SK-N-SH (cell line): ENCODE results near the gene FOSL1. TPM values are rescaled to one million over a fixed set of nuclear protein-coding genes. Genes with fewer than 3 reads are reported as not detected.

Experiments
- CTCF ChIA-PET: fragments of 300-600, 350-600 bp; formaldehyde crosslinking; extraction: SDS; loops from one replicate; lab custom pipeline; 2021; lab: Yijun Ruan, JAX
- POLR2A ChIA-PET: fragments of 350-600 bp; sonication (Branson Sonifier 250); formaldehyde crosslinking; extraction: SDS; loops from one replicate; lab custom pipeline; 2020; ENCODE audit warnings: antibody characterized with exemption, inconsistent platforms; lab: Yijun Ruan, JAX
- DNase-seq: peaks from one replicate; pipeline ENCODE4 v3.0.0; 2012
- H2AFZ ChIP-seq: fragments of 200-600 bp; sonication (generic); 2 replicates; pipeline ENCODE4 v1.8.1; 2016; ENCODE audit warnings: antibody characterized with exemption, mild to moderate bottlenecking, low read depth
- H3F3A ChIP-seq: fragments of 200-600 bp; sonication (generic); replicated peaks from 2 replicates; pipeline ENCODE3; 2016; ENCODE audit warnings: antibody characterized with exemption, mild to moderate bottlenecking; ENCODE audit not compliant: insufficient read depth
- H3K27ac ChIP-seq, 2 experiments: fragments of 200-500 bp in 1 of 2; fragments of 200-600 bp in 1 of 2; sonication (Bioruptor generic) in 1 of 2; sonication (generic), shearing (Covaris generic) in 1 of 2; 2 replicates each; pipeline versions ENCODE4 v1.5.1 to v1.6.1; 2014 to 2016; ENCODE audit warnings: low read depth in 2 of 2, inconsistent platforms in 1 of 2, low read length in 1 of 2, mild to moderate bottlenecking in 1 of 2, mixed read lengths in 1 of 2
- H3K27me3 ChIP-seq: fragments of 200-600 bp; sonication (generic), shearing (Covaris generic); 2 replicates; pipeline ENCODE4 v1.6.1; 2016; ENCODE audit warnings: mixed run types; ENCODE audit not compliant: insufficient read depth
- H3K36me3 ChIP-seq, 2 experiments: fragments of 200-500 bp in 1 of 2; fragments of 200-600 bp in 1 of 2; sonication (Bioruptor generic) in 1 of 2; sonication (generic) in 1 of 2; replicated peaks in 1 of 2; 2 replicates each; pipeline versions ENCODE3 to v1.5.1; 2014 to 2016; ENCODE audit warnings: low read length in 1 of 2, mild to moderate bottlenecking in 1 of 2; ENCODE audit not compliant: insufficient read depth in 2 of 2, control insufficient read depth in 1 of 2
- H3K4me1 ChIP-seq, 2 experiments: fragments of 200-500 bp in 1 of 2; fragments of 200-600 bp in 1 of 2; sonication (Bioruptor generic) in 1 of 2; sonication (generic), shearing (Covaris generic) in 1 of 2; 2 replicates each; pipeline versions ENCODE4 v1.5.1 to v1.6.1; 2014 to 2016; ENCODE audit warnings: low read depth in 1 of 2, low read length in 1 of 2, mixed run types in 1 of 2; ENCODE audit not compliant: insufficient read depth in 2 of 2, control insufficient read depth in 1 of 2
- H3K4me2 ChIP-seq: fragments of 200-600 bp; sonication (generic), shearing (Covaris generic); 2 replicates; pipeline ENCODE4 v1.6.1; 2017; ENCODE audit warnings: mixed run types
- H3K4me3 ChIP-seq, 2 experiments: fragments of 200-500 bp in 1 of 2; fragments of 200-600 bp in 1 of 2; sonication (Bioruptor generic) in 1 of 2; sonication (generic), shearing (Covaris generic) in 1 of 2; 2 replicates each; pipeline versions ENCODE4 v1.5.1 to v1.8.1; 2014 to 2016; ENCODE audit warnings: low read depth in 2 of 2, inconsistent platforms in 1 of 2, low read length in 1 of 2, mild to moderate bottlenecking in 1 of 2, mixed read lengths in 1 of 2, moderate library complexity in 1 of 2
- H3K79me2 ChIP-seq: fragments of 200-600 bp; sonication (generic); 2 replicates; pipeline ENCODE4 v1.8.1; 2017; ENCODE audit warnings: mild to moderate bottlenecking; ENCODE audit not compliant: insufficient read depth
- H3K9ac ChIP-seq: fragments of 200-600 bp; sonication (generic); 2 replicates; pipeline ENCODE4 v1.6.1; 2017; ENCODE audit warnings: mixed run types
- H3K9me2 ChIP-seq: fragments of 200-600 bp; sonication (generic); 2 replicates; pipeline ENCODE4 v1.6.1; 2017; ENCODE audit warnings: mixed run types
- H3K9me3 ChIP-seq: fragments of 200-600 bp; sonication (generic); 2 replicates; pipeline ENCODE4 v1.6.1; 2017; ENCODE audit warnings: mixed run types, mild to moderate bottlenecking, moderate library complexity
- H4K20me1 ChIP-seq: fragments of 200-600 bp; sonication (generic); 2 replicates; pipeline ENCODE4 v1.6.1; 2017; ENCODE audit warnings: mild to moderate bottlenecking, mixed run types; ENCODE audit not compliant: insufficient read depth
- CHD2 ChIP-seq: fragments of 150-350 bp; IDR thresholded peaks from 2 replicates; pipeline ENCODE4 v1.6.1; 2018; ENCODE audit warnings: low read length; ENCODE audit not compliant: partially characterized antibody
- CTCF ChIP-seq: fragments of 200-600 bp; sonication (generic); IDR thresholded peaks from 2 replicates; pipeline ENCODE4 v1.6.1; 2017; ENCODE audit warnings: antibody characterized with exemption, mild to moderate bottlenecking, moderate library complexity
- ELF1 ChIP-seq: IDR thresholded peaks from 2 replicates; pipeline ENCODE4 v1.4.0; 2012
- EP300 ChIP-seq, 2 experiments: IDR thresholded peaks; 2 replicates each; pipeline versions ENCODE4 v1.4.0 to v1.6.1; 2012; ENCODE audit warnings: borderline replicate concordance in 1 of 2, low read depth in 1 of 2, low read length in 1 of 2
- FOSL2 ChIP-seq: IDR thresholded peaks from 2 replicates; pipeline ENCODE4 v1.4.0; 2012; ENCODE audit warnings: low read depth, mild to moderate bottlenecking, moderate library complexity, borderline replicate concordance
- FOXM1 ChIP-seq: IDR thresholded peaks from 2 replicates; pipeline ENCODE4 v1.4.0; 2012; ENCODE audit warnings: low read depth, mild to moderate bottlenecking
- GABPA ChIP-seq: IDR thresholded peaks from 2 replicates; pipeline ENCODE4 v1.4.0; 2012; ENCODE audit warnings: low read depth, mild to moderate bottlenecking
- GATA2 ChIP-seq: sonication (generic); formaldehyde crosslinking; IDR thresholded peaks from 2 replicates; pipeline ENCODE4 v1.5.0; 2020; ENCODE audit warnings: mild to moderate bottlenecking, missing genetic modification reagents
- JUND ChIP-seq: IDR thresholded peaks from 2 replicates; pipeline ENCODE4 v1.4.0; 2012
- MEF2A ChIP-seq: IDR thresholded peaks from 2 replicates; pipeline ENCODE4 v1.4.0; 2012; ENCODE audit warnings: low read depth, borderline replicate concordance
- MXI1 ChIP-seq: IDR thresholded peaks from 2 replicates; pipeline ENCODE4 v1.6.1; 2012; ENCODE audit warnings: mild to moderate bottlenecking, low read depth, low read length, improper control_type of control experiment
- NFIC ChIP-seq: IDR thresholded peaks from 2 replicates; pipeline ENCODE4 v1.4.0; 2012; ENCODE audit warnings: borderline replicate concordance
- POLR2AphosphoS5 ChIP-seq: IDR thresholded peaks from 2 replicates; pipeline ENCODE4 v1.6.1; 2012; ENCODE audit warnings: low read depth, low read length
- RAD21 ChIP-seq: IDR thresholded peaks from 2 replicates; pipeline ENCODE4 v1.6.1; 2012; ENCODE audit warnings: mild to moderate bottlenecking, low read length
- RCOR1 ChIP-seq: fragments of 150-350 bp; IDR thresholded peaks from 2 replicates; pipeline ENCODE4 v1.6.1; 2017; ENCODE audit warnings: antibody characterized with exemption, low read length
- REST ChIP-seq: IDR thresholded peaks from 2 replicates; pipeline ENCODE4 v1.6.1; 2012; ENCODE audit warnings: mild to moderate bottlenecking, low read depth, low read length, moderate library complexity
- RFX5 ChIP-seq: IDR thresholded peaks from 2 replicates; pipeline ENCODE4 v1.6.1; 2012; ENCODE audit warnings: mild to moderate bottlenecking, improper control_type of control experiment, low read length
- RXRA ChIP-seq: IDR thresholded peaks from 2 replicates; pipeline ENCODE4 v1.4.0; 2012; ENCODE audit warnings: low read depth, mild to moderate bottlenecking, borderline replicate concordance
- SIN3A ChIP-seq: IDR thresholded peaks from 2 replicates; pipeline ENCODE4 v1.6.1; 2012; ENCODE audit warnings: low read depth, mild to moderate bottlenecking, low read length, moderate library complexity, borderline replicate concordance
- SMC3 ChIP-seq: IDR thresholded peaks from 2 replicates; pipeline ENCODE4 v1.6.1; 2012; ENCODE audit warnings: low read depth, low read length, improper control_type of control experiment
- TAF1 ChIP-seq: IDR thresholded peaks from 2 replicates; pipeline ENCODE4 v1.6.1; 2012; ENCODE audit warnings: low read depth, mild to moderate bottlenecking, low read length, moderate library complexity, borderline replicate concordance
- TEAD4 ChIP-seq: IDR thresholded peaks from 2 replicates; pipeline ENCODE4 v1.4.0; 2012; ENCODE audit warnings: mild to moderate bottlenecking, borderline replicate concordance; ENCODE audit not compliant: insufficient read depth
- USF1 ChIP-seq: IDR thresholded peaks from 2 replicates; pipeline ENCODE4 v1.4.0; 2012; ENCODE audit warnings: low read depth, borderline replicate concordance
- YY1 ChIP-seq: IDR thresholded peaks from 2 replicates; pipeline ENCODE4 v1.4.0; 2012; ENCODE audit warnings: low read depth, mild to moderate bottlenecking
- ZBTB33 ChIP-seq: IDR thresholded peaks from 2 replicates; pipeline ENCODE4 v1.4.0; 2012; ENCODE audit warnings: low read depth, borderline replicate concordance
- WGBS: methylation state at CpG from one replicate; pipeline ENCODE4 v1.1.6; 2017; ENCODE audit warnings: low lambda C conversion rate; 5-methylcytosine and 5-hydroxymethylcytosine counted together
- polyA plus RNA-seq, 3 experiments: library from polyadenylated mRNA; depleted of rRNA; stranded (reverse); fragments of >200 nt; gene quantifications; 2 replicates each; pipeline ENCODE4 v1.2.3, GENCODE V29; 2012

FOSL1 gene
- polyA plus RNA-seq, 1 of the 3 experiments (the other 2 are of a cell fraction) = 30.1 TPM

- Histone ChIP-seq H4K20me1 (peaks cover 33% of the 10 kb centered on the region), H3K79me2 (peaks cover 74% of the 10 kb centered on the region), H3K4me1 (peaks cover 10 to 29% of the 10 kb centered on the region in 2 experiments), H2AFZ (peak overlapping the region; percentile 69; the same call in 1 of the 2 replicates), H3K9me3 (no peaks in the 10 kb centered on the region), H3K27ac (peak overlapping the region; percentile 93), H3K27me3 (no peaks in the 10 kb centered on the region), H3F3A (peaks cover 50% of the 10 kb centered on the region), H3K9me2 (no peaks in the 10 kb centered on the region), H3K36me3 (peaks cover 34 to 51% of the 10 kb centered on the region in 2 experiments), H3K9ac (peak overlapping the region; percentile 86), H3K4me2 (peak overlapping the region; percentile 99), H3K4me3 (peak overlapping the region; percentile 97 to 99)
- 1% methylated on average over 7 of the region's 46 CpGs for WGBS
- ChIA-PET POLR2A (interaction anchor here (0.7 to 5.0 kb wide), 16 partner anchors 8 to 1081 kb away, joined by 3 to 59 read pairs (median 6); partner anchors contain the start of genes BANF1, CCDC85B, EIF1AD and FIBP), CTCF (interaction anchor here (0.7 to 18.4 kb wide), 24 partner anchors 9 to 318 kb away, joined by 3 to 374 read pairs (median 4); partner anchors contain the start of genes BANF1, CCDC85B, CTSW and EFEMP2)
- peak; percentile 90 for DNase-seq
- TF ChIP-seq EP300 (IDR thresholded peaks at IDR 0.05; ENCODE audit: borderline replicate concordance in 1 of 2, low read depth in 1 of 2, low read length in 1 of 2) = peak in 1 of 2 experiments; percentile 20; a peak in 1 of 4 replicates
- TF ChIP-seq SIN3A = no peak
- peak; percentile 25 for TF ChIP-seq MXI1
- no peak for TF ChIP-seq RAD21
- peak; percentile 74 for TF ChIP-seq POLR2AphosphoS5
- peak; percentile 16; the same call in 1 of the 2 replicates for TF ChIP-seq REST
- no peak for TF ChIP-seq FOSL2
- TF ChIP-seq FOXM1 = no peak
- TF ChIP-seq YY1 = no peak
- TF ChIP-seq GABPA = peak; percentile 60; the same call in 1 of the 2 replicates
- TF ChIP-seq ELF1 = peak; percentile 66
- TF ChIP-seq NFIC = no peak
- no peak for TF ChIP-seq MEF2A
- TF ChIP-seq USF1 = no peak
- TF ChIP-seq CHD2 = no peak
- TF ChIP-seq ZBTB33 = no peak
- peak; percentile 83 for TF ChIP-seq TAF1
- no peak for TF ChIP-seq RXRA
- TF ChIP-seq RCOR1 = no peak
- peak; percentile 25; the same call in 1 of the 2 replicates for TF ChIP-seq CTCF
- TF ChIP-seq SMC3 = no peak
- no peak for TF ChIP-seq TEAD4
- no peak for TF ChIP-seq JUND
- TF ChIP-seq GATA2 (CRISPR knock-in tag) = no peak
- TF ChIP-seq RFX5 = no peak
Measured at GRCh38 chr11:65859095-65859811, 40.9 kb downstream of the FOSL1 start.
